HEK293 (cell line): Measurements from ENCODE around the gene GPS1.

Experiments
- HOXD13 ChIP-seq: sonication (generic); formaldehyde crosslinking; IDR thresholded peaks from 2 replicates; pipeline ENCODE4 v1.8.0; 2022; ENCODE audit warnings: missing genetic modification reagents, borderline replicate concordance
- KLF10 ChIP-seq: fragments of 450-650 bp; IDR thresholded peaks from 2 replicates; pipeline ENCODE4 v1.5.1; 2018; ENCODE audit warnings: missing biosample characterization, mild to moderate bottlenecking, missing genetic modification characterization
- KLF7 ChIP-seq: fragments of 450-650 bp; formaldehyde crosslinking; IDR thresholded peaks from 2 replicates; pipeline ENCODE4 v1.5.1; 2016; ENCODE audit warnings: missing biosample characterization, missing genetic modification characterization, borderline replicate concordance
- KLF9 ChIP-seq: fragments of 450-650 bp; formaldehyde crosslinking; IDR thresholded peaks from 2 replicates; pipeline ENCODE4 v1.5.1; 2016; ENCODE audit warnings: missing biosample characterization, missing genetic modification characterization, low read depth
- OSR2 ChIP-seq: fragments of 450-650 bp; formaldehyde crosslinking; IDR thresholded peaks from 2 replicates; pipeline ENCODE4 v1.5.1; 2016; ENCODE audit warnings: missing biosample characterization, missing genetic modification characterization
- SETDB1 ChIP-seq: IDR thresholded peaks from one replicate; pipeline ENCODE4 v1.6.1; 2017; ENCODE audit warnings: mild to moderate bottlenecking, low read length, moderate library complexity, mixed read lengths; ENCODE audit not compliant: insufficient read length
- YY1 ChIP-seq: fragments of 450-650 bp; formaldehyde crosslinking; IDR thresholded peaks from 2 replicates; pipeline ENCODE4 v1.5.1; 2018; ENCODE audit warnings: missing biosample characterization, missing genetic modification characterization
- ZBTB48 ChIP-seq: fragments of 450-650 bp; formaldehyde crosslinking; IDR thresholded peaks from 2 replicates; pipeline ENCODE4 v1.5.1; 2016; ENCODE audit warnings: missing biosample characterization, missing genetic modification characterization
- ZBTB7A ChIP-seq: fragments of 450-650 bp; formaldehyde crosslinking; IDR thresholded peaks from 2 replicates; pipeline ENCODE4 v1.5.1; 2016; ENCODE audit warnings: low read depth, missing biosample characterization, missing genetic modification characterization
- ZFHX2 ChIP-seq: fragments of 450-650 bp; formaldehyde crosslinking; conservative IDR thresholded peaks from 2 replicates; pipeline ENCODE4 v1.5.1; 2016; ENCODE audit warnings: missing biosample characterization, missing genetic modification characterization
- ZNF157 ChIP-seq: fragments of 450-650 bp; formaldehyde crosslinking; IDR thresholded peaks from 2 replicates; pipeline ENCODE4 v1.5.1; 2016; ENCODE audit warnings: missing biosample characterization, missing genetic modification characterization
- ZNF169 ChIP-seq: fragments of 450-650 bp; formaldehyde crosslinking; IDR thresholded peaks from 2 replicates; pipeline ENCODE4 v1.5.1; 2016; ENCODE audit warnings: missing biosample characterization, missing genetic modification characterization
- ZNF174 ChIP-seq: fragments of 450-650 bp; formaldehyde crosslinking; IDR thresholded peaks from 2 replicates; pipeline ENCODE4 v1.5.0; 2017; ENCODE audit warnings: missing biosample characterization, mild to moderate bottlenecking, missing genetic modification characterization
- ZNF19 ChIP-seq: fragments of 450-650 bp; formaldehyde crosslinking; IDR thresholded peaks from 2 replicates; pipeline ENCODE4; 2016; ENCODE audit warnings: missing biosample characterization, missing genetic modification characterization, low read depth
- ZNF354C ChIP-seq: fragments of 450-650 bp; formaldehyde crosslinking; IDR thresholded peaks from 2 replicates; pipeline ENCODE4 v1.5.1; 2016; ENCODE audit warnings: missing biosample characterization, missing genetic modification characterization, low read depth, borderline replicate concordance
- ZNF416 ChIP-seq: fragments of 450-650 bp; formaldehyde crosslinking; IDR thresholded peaks from 2 replicates; pipeline ENCODE4 v1.5.1; 2016; ENCODE audit warnings: missing biosample characterization, missing genetic modification characterization
- ZNF530 ChIP-seq: fragments of 450-650 bp; formaldehyde crosslinking; IDR thresholded peaks from 2 replicates; pipeline ENCODE4 v1.5.1; 2016; ENCODE audit warnings: low read depth, missing biosample characterization, missing genetic modification characterization
- ZNF544 ChIP-seq: fragments of 450-650 bp; formaldehyde crosslinking; IDR thresholded peaks from 2 replicates; pipeline ENCODE4 v1.5.0; 2017; ENCODE audit warnings: missing biosample characterization, missing genetic modification characterization
- ZNF548 ChIP-seq: fragments of 450-650 bp; formaldehyde crosslinking; IDR thresholded peaks from 2 replicates; pipeline ENCODE4 v1.5.1; 2016; ENCODE audit warnings: missing biosample characterization, missing genetic modification characterization
- ZNF555 ChIP-seq: fragments of 450-650 bp; formaldehyde crosslinking; conservative IDR thresholded peaks from 2 replicates; pipeline ENCODE4 v1.5.1; 2017; ENCODE audit warnings: missing biosample characterization, mild to moderate bottlenecking, missing genetic modification characterization, inconsistent platforms
- ZNF561 ChIP-seq: fragments of 450-650 bp; IDR thresholded peaks from 2 replicates; pipeline ENCODE4 v1.5.1; 2018; ENCODE audit warnings: missing biosample characterization, missing genetic modification characterization, borderline replicate concordance
- ZNF610 ChIP-seq: fragments of 450-650 bp; formaldehyde crosslinking; IDR thresholded peaks from 2 replicates; pipeline ENCODE4 v1.5.1; 2016; ENCODE audit warnings: missing biosample characterization, missing genetic modification characterization, borderline replicate concordance
- ZNF654 ChIP-seq: fragments of 450-650 bp; formaldehyde crosslinking; IDR thresholded peaks from 2 replicates; pipeline ENCODE4 v1.5.1; 2016; ENCODE audit warnings: low read depth, missing biosample characterization, missing genetic modification characterization
- ZNF660 ChIP-seq: fragments of 450-650 bp; IDR thresholded peaks from 2 replicates; pipeline ENCODE4 v1.5.1; 2018; ENCODE audit warnings: missing biosample characterization, mild to moderate bottlenecking, missing genetic modification characterization
- ZNF776 ChIP-seq: fragments of 450-650 bp; formaldehyde crosslinking; IDR thresholded peaks from 2 replicates; pipeline ENCODE4 v1.5.0; 2017; ENCODE audit warnings: missing biosample characterization, missing genetic modification characterization, borderline replicate concordance
- ZNF830 ChIP-seq: fragments of 450-650 bp; IDR thresholded peaks from 2 replicates; pipeline ENCODE4 v1.5.0; 2018; ENCODE audit warnings: missing biosample characterization, missing genetic modification characterization, low read depth, mild to moderate bottlenecking, moderate library complexity
- TF ChIP-seq, protein P1 (sequence below): fragments of 450-650 bp; formaldehyde crosslinking; conservative IDR thresholded peaks from 2 replicates; pipeline ENCODE4 v1.5.1; 2016; ENCODE audit warnings: low read depth, missing biosample characterization, missing genetic modification characterization
- TF ChIP-seq, protein P2 (sequence below): fragments of 450-650 bp; IDR thresholded peaks from 2 replicates; pipeline ENCODE4 v1.5.1; 2018; ENCODE audit warnings: missing biosample characterization, mild to moderate bottlenecking, missing genetic modification characterization
- TF ChIP-seq, protein P3 (sequence below): fragments of 450-650 bp; formaldehyde crosslinking; IDR thresholded peaks from 2 replicates; pipeline ENCODE4 v1.5.1; 2016; ENCODE audit warnings: missing biosample characterization, missing genetic modification characterization
- TF ChIP-seq, protein P4 (sequence below): fragments of 450-650 bp; formaldehyde crosslinking; IDR thresholded peaks from 2 replicates; pipeline ENCODE4 v1.5.1; 2016; ENCODE audit warnings: missing biosample characterization, missing genetic modification characterization

The GPS1 gene

DNA sequence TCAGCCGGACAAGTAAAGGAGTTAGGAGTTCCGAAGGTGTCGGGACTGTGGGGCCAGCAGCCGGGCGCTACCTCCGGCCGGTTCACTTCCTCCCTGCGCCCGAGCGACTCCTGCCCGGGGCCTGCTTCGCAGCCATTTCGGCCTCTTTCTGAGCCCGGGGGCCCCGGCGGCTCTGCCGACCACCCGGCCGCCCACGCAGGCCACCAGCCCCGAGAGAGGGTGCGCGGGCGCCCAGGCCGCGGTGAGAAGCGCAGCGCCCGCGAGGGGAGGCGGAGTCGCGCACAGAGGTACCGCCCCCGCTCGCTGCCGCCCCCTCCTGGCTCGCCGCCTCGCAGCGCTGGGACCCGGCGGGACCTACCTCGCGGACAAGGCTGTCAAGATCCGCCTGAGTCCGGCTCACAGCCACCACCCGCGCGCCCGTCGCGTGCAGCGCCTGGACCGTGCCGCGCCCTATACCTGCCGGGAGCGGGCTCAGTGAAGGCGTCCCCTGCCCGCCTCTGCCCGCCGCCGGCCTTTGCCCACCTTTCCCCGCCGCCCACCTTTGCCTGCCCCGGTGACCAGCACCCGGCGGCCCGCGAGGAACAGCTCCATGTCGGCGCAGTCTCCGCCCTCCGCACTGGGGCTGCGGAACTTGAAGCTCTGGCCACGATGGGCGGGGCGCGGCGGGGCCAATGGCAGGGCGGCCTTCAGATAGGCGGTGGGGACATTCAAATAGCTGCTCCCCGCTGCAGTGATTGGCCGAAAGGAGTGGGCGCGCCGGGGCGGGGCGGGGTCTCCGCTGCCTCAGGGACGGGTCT lies 14.4 kb upstream of the GPS1 start, which contains the start of gene DCXR (continued):
- TF ChIP-seq ZNF776 (tag by site-specific recombination) (no peak), ZNF530 (tag by site-specific recombination) (no peak), KLF10 (tag by site-specific recombination) (peak; percentile 100), ZNF660 (tag by site-specific recombination) (peak; percentile 88), ZBTB7A (tag by site-specific recombination) (no peak; the same call in 1 of the 2 replicates), ZNF830 (tag by site-specific recombination) (no peak), KLF9 (peak; percentile 81), YY1 (tag by site-specific recombination) (peak; percentile 48; the same call in 1 of the 2 replicates), ZNF544 (tag by site-specific recombination) (no peak), KLF7 (tag by site-specific recombination) (no peak; the same call in 1 of the 2 replicates), ZNF654 (tag by site-specific recombination) (no peak), SETDB1 (no peak), ZNF169 (tag by site-specific recombination) (0 out of 2 replicates have a peak, but pooled peaks have one; percentile 10), ZNF19 (tag by site-specific recombination) (no peak), ZFHX2 (peak; percentile 97), ZNF157 (no peak), ZNF548 (tag by site-specific recombination) (no peak), ZNF416 (tag by site-specific recombination) (no peak), OSR2 (tag by site-specific recombination) (peak; percentile 15; the same call in 1 of the 2 replicates), ZBTB48 (tag by site-specific recombination) (no peak), ZNF610 (no peak), ZNF354C (tag by site-specific recombination) (no peak), ZNF174 (tag by site-specific recombination) (no peak), ZNF555 (no peak), ZNF561 (tag by site-specific recombination) (peak; percentile 83), HOXD13 (no peak)
- TF ChIP-seq, protein P1, sequence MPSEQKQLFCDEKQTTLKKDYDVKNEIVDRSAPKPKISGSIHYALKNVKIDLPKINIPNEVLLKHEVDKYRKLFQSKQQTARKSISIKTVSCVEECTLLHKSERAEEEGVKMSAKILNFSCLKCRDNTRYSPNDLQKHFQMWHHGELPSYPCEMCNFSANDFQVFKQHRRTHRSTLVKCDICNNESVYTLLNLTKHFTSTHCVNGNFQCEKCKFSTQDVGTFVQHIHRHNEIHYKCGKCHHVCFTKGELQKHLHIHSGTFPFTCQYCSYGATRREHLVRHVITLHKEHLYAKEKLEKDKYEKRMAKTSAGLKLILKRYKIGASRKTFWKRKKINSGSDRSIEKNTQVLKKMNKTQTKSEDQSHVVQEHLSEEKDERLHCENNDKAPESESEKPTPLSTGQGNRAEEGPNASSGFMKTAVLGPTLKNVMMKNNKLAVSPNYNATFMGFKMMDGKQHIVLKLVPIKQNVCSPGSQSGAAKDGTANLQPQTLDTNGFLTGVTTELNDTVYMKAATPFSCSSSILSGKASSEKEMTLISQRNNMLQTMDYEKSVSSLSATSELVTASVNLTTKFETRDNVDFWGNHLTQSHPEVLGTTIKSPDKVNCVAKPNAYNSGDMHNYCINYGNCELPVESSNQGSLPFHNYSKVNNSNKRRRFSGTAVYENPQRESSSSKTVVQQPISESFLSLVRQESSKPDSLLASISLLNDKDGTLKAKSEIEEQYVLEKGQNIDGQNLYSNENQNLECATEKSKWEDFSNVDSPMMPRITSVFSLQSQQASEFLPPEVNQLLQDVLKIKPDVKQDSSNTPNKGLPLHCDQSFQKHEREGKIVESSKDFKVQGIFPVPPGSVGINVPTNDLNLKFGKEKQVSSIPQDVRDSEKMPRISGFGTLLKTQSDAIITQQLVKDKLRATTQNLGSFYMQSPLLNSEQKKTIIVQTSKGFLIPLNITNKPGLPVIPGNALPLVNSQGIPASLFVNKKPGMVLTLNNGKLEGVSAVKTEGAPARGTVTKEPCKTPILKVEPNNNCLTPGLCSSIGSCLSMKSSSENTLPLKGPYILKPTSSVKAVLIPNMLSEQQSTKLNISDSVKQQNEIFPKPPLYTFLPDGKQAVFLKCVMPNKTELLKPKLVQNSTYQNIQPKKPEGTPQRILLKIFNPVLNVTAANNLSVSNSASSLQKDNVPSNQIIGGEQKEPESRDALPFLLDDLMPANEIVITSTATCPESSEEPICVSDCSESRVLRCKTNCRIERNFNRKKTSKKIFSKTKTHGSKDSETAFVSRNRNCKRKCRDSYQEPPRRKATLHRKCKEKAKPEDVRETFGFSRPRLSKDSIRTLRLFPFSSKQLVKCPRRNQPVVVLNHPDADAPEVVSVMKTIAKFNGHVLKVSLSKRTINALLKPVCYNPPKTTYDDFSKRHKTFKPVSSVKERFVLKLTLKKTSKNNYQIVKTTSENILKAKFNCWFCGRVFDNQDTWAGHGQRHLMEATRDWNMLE, result no peak
- TF ChIP-seq, protein P2, sequence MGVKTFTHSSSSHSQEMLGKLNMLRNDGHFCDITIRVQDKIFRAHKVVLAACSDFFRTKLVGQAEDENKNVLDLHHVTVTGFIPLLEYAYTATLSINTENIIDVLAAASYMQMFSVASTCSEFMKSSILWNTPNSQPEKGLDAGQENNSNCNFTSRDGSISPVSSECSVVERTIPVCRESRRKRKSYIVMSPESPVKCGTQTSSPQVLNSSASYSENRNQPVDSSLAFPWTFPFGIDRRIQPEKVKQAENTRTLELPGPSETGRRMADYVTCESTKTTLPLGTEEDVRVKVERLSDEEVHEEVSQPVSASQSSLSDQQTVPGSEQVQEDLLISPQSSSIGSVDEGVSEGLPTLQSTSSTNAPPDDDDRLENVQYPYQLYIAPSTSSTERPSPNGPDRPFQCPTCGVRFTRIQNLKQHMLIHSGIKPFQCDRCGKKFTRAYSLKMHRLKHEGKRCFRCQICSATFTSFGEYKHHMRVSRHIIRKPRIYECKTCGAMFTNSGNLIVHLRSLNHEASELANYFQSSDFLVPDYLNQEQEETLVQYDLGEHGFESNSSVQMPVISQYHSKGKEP (tag by site-specific recombination), result peak; percentile 50; the same call in 1 of the 2 replicates
- TF ChIP-seq, protein P3, sequence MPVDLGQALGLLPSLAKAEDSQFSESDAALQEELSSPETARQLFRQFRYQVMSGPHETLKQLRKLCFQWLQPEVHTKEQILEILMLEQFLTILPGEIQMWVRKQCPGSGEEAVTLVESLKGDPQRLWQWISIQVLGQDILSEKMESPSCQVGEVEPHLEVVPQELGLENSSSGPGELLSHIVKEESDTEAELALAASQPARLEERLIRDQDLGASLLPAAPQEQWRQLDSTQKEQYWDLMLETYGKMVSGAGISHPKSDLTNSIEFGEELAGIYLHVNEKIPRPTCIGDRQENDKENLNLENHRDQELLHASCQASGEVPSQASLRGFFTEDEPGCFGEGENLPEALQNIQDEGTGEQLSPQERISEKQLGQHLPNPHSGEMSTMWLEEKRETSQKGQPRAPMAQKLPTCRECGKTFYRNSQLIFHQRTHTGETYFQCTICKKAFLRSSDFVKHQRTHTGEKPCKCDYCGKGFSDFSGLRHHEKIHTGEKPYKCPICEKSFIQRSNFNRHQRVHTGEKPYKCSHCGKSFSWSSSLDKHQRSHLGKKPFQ (tag by site-specific recombination), result no peak
- TF ChIP-seq, protein P4, sequence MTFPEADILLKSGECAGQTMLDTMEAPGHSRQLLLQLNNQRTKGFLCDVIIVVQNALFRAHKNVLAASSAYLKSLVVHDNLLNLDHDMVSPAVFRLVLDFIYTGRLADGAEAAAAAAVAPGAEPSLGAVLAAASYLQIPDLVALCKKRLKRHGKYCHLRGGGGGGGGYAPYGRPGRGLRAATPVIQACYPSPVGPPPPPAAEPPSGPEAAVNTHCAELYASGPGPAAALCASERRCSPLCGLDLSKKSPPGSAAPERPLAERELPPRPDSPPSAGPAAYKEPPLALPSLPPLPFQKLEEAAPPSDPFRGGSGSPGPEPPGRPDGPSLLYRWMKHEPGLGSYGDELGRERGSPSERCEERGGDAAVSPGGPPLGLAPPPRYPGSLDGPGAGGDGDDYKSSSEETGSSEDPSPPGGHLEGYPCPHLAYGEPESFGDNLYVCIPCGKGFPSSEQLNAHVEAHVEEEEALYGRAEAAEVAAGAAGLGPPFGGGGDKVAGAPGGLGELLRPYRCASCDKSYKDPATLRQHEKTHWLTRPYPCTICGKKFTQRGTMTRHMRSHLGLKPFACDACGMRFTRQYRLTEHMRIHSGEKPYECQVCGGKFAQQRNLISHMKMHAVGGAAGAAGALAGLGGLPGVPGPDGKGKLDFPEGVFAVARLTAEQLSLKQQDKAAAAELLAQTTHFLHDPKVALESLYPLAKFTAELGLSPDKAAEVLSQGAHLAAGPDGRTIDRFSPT (tag by site-specific recombination), result peak; percentile 91
